ENCODE data around the gene ZNF787. TPM values are rescaled to one million over a fixed set of nuclear protein-coding genes. Genes with fewer than 3 reads are reported as not detected.

Gene ZNF787
- total and polyA plus RNA-seq, 2 of the 8 experiments (the other 6 are each of a cell fraction or from before 2014, with no cell fraction given), result 19.7 to 56.0 TPM

- no peak for FAIRE-seq
- Histone ChIP-seq H3K23me2 (ENCODE audit: low read depth, low read length) (no peaks in the 10 kb centered on the region), H2BK5ac (ENCODE audit: low read depth, low read length) (no peak overlapping the region), H3K36me3 (ENCODE audit: control insufficient read depth in 2 of 4, insufficient read depth in 4 of 4, low read length in 3 of 4) (no peaks in the 10 kb centered on the region), H3K27me3 (replicated peaks in 1 of 4; ENCODE audit: control insufficient read depth in 3 of 4, extremely low read depth in 1 of 4, insufficient read depth in 3 of 4, low read length in 3 of 4) (no peaks in the 10 kb centered on the region), H3K9ac (replicated peaks in 1 of 4; ENCODE audit: extremely low read depth in 1 of 4, low read depth in 3 of 4, low read length in 3 of 4) (no peak overlapping the region), H2BK120ac (replicated peaks; ENCODE audit: low read depth, low read length) (no peak overlapping the region), H2BK20ac (ENCODE audit: low read length) (no peak overlapping the region), H3K56ac (replicated peaks; ENCODE audit: insufficient read length, low read depth, low read length) (no peak overlapping the region), H3K79me2 (ENCODE audit: control insufficient read depth in 1 of 2, insufficient read depth in 2 of 2, low read length in 2 of 2) (no peaks in the 10 kb centered on the region), H3K23ac (ENCODE audit: insufficient read length) (no peak overlapping the region), H3K27ac (ENCODE audit: low read depth, low read length) (no peak overlapping the region), H2BK12ac (ENCODE audit: low read depth, low read length) (no peak overlapping the region), H3K9me3 (ENCODE audit: insufficient read depth in 2 of 2, low read depth in 1 of 2, low read length in 1 of 2) (no peaks in the 10 kb centered on the region), H3K4me2 (ENCODE audit: insufficient read depth in 1 of 2, low read depth in 2 of 2, low read length in 2 of 2) (no peak overlapping the region), H3K79me1 (ENCODE audit: low read depth, low read length) (no peaks in the 10 kb centered on the region), H3K14ac (ENCODE audit: insufficient read length) (no peak overlapping the region), H4K91ac (replicated peaks; ENCODE audit: insufficient read length, low read length) (no peak overlapping the region), H3K18ac (ENCODE audit: extremely low read depth, low read length) (no peak overlapping the region), H4K5ac (ENCODE audit: insufficient read length, low read depth, low read length) (no peak overlapping the region), H4K8ac (ENCODE audit: extremely low read depth, insufficient read depth, low read length) (no peak overlapping the region; the same call in 1 of the 2 replicates), H2AK5ac (ENCODE audit: low read depth, low read length) (no peak overlapping the region), H4K20me1 (replicated peaks in 1 of 2; ENCODE audit: control insufficient read depth in 1 of 2, insufficient read depth in 2 of 2, low read length in 2 of 2) (no peaks in the 10 kb centered on the region), H3K4me3 (ENCODE audit: extremely low read depth in 1 of 4, insufficient read depth in 2 of 4, low read depth in 3 of 4, low read length in 4 of 4) (no peak overlapping the region), H2BK15ac (ENCODE audit: low read length) (no peak overlapping the region), H3K4me1 (replicated peaks in 1 of 4; ENCODE audit: control insufficient read depth in 3 of 4, insufficient read depth in 4 of 4, low read length in 3 of 4) (no peaks in the 10 kb centered on the region), H2AFZ (ENCODE audit: low read length) (no peak overlapping the region), H3K4ac (replicated peaks; ENCODE audit: insufficient read length, low read depth, low read length) (no peak overlapping the region)
- WGBS, 2 experiments (ENCODE audit: extremely low coverage in 1 of 2, insufficient coverage in 1 of 2, insufficient read length in 1 of 2, insufficient replicate concordance in 2 of 2, low coverage in 1 of 2, low lambda C conversion rate in 2 of 2, missing lambda C conversion rate in 1 of 2), result 84% methylated on average over 14 of the region's 14 CpGs; no CpG with 5 or more reads in 1 of the 2 experiments
- no peak for DNase-seq (ENCODE audit: low read depth in 1 of 2, low spot score in 2 of 2)
- ChIA-PET CTCF (ENCODE audit: partially characterized antibody) (interaction anchor here (0.7 to 13.8 kb wide), 6 partner anchors 9 to 131 kb away, joined by 3 to 137 read pairs (median 4); no protein-coding TSS in a partner anchor), POLR2A (ENCODE audit: partially characterized antibody) (no interaction called here)
- TF ChIP-seq CBX8 (IDR thresholded peaks at IDR 0.05; ENCODE audit: borderline replicate concordance, low read depth, low read length) (no peak), TAF1 (IDR thresholded peaks at IDR 0.05; ENCODE audit: low read depth, low read length) (no peak), CBX5 (IDR thresholded peaks at IDR 0.05; ENCODE audit: low read depth, low read length) (no peak), RFX5 (IDR thresholded peaks at IDR 0.05; ENCODE audit: borderline replicate concordance, low read depth, low read length) (no peak), NRF1 (IDR thresholded peaks at IDR 0.05; ENCODE audit: low read depth, low read length) (no peak), JUND (IDR thresholded peaks at IDR 0.05; ENCODE audit: low read length) (no peak), ATF3 (IDR thresholded peaks at IDR 0.05; ENCODE audit: insufficient read depth, low read depth, low read length) (no peak), ASH2L (IDR thresholded peaks at IDR 0.05; ENCODE audit: low read length) (no peak), SUZ12 (IDR thresholded peaks at IDR 0.05; ENCODE audit: low read length) (no peak), POLR2AphosphoS5 (IDR thresholded peaks at IDR 0.05; ENCODE audit: low read depth, low read length) (no peak), E2F6 (IDR thresholded peaks at IDR 0.05) (no peak), KDM5A (IDR thresholded peaks at IDR 0.05; ENCODE audit: low read length) (no peak)
These were observed 49.2 kb upstream of the ZNF787 start for GRCh38 chr19:56170261-56170660.

Data from H1 (cell line).